ENCODE results near the gene HS2ST1. TPM values are rescaled to one million over a fixed set of nuclear protein-coding genes. Genes with fewer than 3 reads are reported as not detected.

The HS2ST1 gene
- total RNA-seq, 2 donors from 2014 or later = 29.0 to 31.5 TPM

DNA sequence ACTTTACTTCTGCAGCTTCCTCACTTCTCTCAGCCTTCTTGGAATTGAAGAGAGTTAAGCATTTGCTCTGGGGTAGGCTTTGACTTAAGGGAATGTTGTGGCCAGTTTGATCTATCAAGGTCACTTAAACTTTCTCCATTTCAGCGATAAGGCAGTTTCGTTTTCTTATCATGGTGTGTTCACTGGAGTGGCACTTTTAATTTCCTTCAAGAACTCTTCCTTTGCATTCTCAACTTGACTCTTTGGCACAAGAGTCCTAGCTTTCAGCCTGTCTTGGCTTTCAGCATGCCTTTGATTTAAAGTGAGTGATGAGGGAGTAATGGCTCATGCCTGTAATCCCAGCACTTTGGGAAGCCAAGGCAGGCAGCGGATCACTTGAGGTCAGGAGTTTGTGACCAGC, 38.7 kb downstream of the HS2ST1 start:
- Mint-ChIP-seq H3K36me3 (ENCODE audit: low read depth) (peaks cover 2% of the 10 kb centered on the region), H3K4me3 (no peak overlapping the region), H3K9me3 (peaks cover 2% of the 10 kb centered on the region), H3K27me3 (ENCODE audit: insufficient read depth) (no peaks in the 10 kb centered on the region), H3K27ac (no peak overlapping the region), H3K4me1 (peaks cover 14% of the 10 kb centered on the region)
- H3K36me3 ChIP-seq (ENCODE audit: control insufficient read depth, insufficient read depth, low read length) = no peaks in the 10 kb centered on the region
- H3K4me3 ChIP-seq (ENCODE audit: low read length) = no peak overlapping the region
- no peak overlapping the region for H3K9ac ChIP-seq (ENCODE audit: extremely low read depth, low read length, poor library complexity, severe bottlenecking)
- DNase-seq = no peak
- no peaks in the 10 kb centered on the region for H3K27me3 ChIP-seq (ENCODE audit: control insufficient read depth, insufficient read depth, low read length, poor library complexity, severe bottlenecking)
- H3K9me3 ChIP-seq (ENCODE audit: control insufficient read depth, low read length) = peaks cover 12% of the 10 kb centered on the region
- WGBS, 2 experiments (ENCODE audit: insufficient coverage in 1 of 2, insufficient read length in 1 of 2) = 95 to 100% methylated on average over 3 of the region's 3 CpGs
- H3K4me1 ChIP-seq (ENCODE audit: control insufficient read depth, insufficient read depth, low read length) = no peaks in the 10 kb centered on the region
- no peak overlapping the region for H3K27ac ChIP-seq (ENCODE audit: low read depth, low read length)
- TF ChIP-seq, protein P1, sequence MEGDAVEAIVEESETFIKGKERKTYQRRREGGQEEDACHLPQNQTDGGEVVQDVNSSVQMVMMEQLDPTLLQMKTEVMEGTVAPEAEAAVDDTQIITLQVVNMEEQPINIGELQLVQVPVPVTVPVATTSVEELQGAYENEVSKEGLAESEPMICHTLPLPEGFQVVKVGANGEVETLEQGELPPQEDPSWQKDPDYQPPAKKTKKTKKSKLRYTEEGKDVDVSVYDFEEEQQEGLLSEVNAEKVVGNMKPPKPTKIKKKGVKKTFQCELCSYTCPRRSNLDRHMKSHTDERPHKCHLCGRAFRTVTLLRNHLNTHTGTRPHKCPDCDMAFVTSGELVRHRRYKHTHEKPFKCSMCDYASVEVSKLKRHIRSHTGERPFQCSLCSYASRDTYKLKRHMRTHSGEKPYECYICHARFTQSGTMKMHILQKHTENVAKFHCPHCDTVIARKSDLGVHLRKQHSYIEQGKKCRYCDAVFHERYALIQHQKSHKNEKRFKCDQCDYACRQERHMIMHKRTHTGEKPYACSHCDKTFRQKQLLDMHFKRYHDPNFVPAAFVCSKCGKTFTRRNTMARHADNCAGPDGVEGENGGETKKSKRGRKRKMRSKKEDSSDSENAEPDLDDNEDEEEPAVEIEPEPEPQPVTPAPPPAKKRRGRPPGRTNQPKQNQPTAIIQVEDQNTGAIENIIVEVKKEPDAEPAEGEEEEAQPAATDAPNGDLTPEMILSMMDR (conservative IDR thresholded peaks at IDR 0.05) = no peak

DNA sequence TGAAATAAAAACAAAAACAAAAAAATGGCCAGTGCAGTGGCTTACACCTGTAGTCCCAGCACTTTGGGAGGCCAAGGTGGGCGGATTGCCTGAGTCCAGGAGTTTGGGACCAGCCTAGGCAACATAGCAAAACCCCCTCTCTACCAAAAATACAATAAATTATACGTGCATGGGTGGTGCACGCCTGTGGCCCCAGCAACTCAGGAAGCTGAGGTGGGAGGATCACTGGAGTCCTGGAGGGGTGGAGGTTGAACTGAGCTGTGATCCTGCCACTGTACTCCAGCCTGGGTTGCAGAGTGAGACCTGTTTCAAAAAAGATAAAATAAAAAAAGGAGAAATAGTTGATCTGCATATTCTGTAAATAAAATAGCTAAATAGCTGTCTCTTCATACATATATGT, 41.2 kb downstream of the HS2ST1 start:
- Mint-ChIP-seq H3K36me3 (ENCODE audit: low read depth) (peaks cover 20% of the 10 kb centered on the region), H3K4me1 (peaks cover 12% of the 10 kb centered on the region), H3K9me3 (peaks cover 8% of the 10 kb centered on the region), H3K27ac (no peak overlapping the region), H3K4me3 (no peak overlapping the region), H3K27me3 (ENCODE audit: insufficient read depth) (no peaks in the 10 kb centered on the region)
- Histone ChIP-seq H3K27ac (ENCODE audit: low read depth, low read length) (no peak overlapping the region), H3K9me3 (ENCODE audit: control insufficient read depth, low read length) (peaks cover 22% of the 10 kb centered on the region), H3K36me3 (ENCODE audit: control insufficient read depth, insufficient read depth, low read length) (peaks cover 4% of the 10 kb centered on the region), H3K4me1 (ENCODE audit: control insufficient read depth, insufficient read depth, low read length) (no peaks in the 10 kb centered on the region), H3K27me3 (ENCODE audit: control insufficient read depth, insufficient read depth, low read length, poor library complexity, severe bottlenecking) (no peaks in the 10 kb centered on the region), H3K9ac (ENCODE audit: extremely low read depth, low read length, poor library complexity, severe bottlenecking) (no peak overlapping the region), H3K4me3 (ENCODE audit: low read length) (no peak overlapping the region)
- 93 to 96% methylated on average over 3 of the region's 3 CpGs for WGBS, 2 experiments (ENCODE audit: insufficient coverage in 1 of 2, insufficient read length in 1 of 2)
- DNase-seq = no peak
- TF ChIP-seq, protein P1 (conservative IDR thresholded peaks at IDR 0.05) = no peak

DNA sequence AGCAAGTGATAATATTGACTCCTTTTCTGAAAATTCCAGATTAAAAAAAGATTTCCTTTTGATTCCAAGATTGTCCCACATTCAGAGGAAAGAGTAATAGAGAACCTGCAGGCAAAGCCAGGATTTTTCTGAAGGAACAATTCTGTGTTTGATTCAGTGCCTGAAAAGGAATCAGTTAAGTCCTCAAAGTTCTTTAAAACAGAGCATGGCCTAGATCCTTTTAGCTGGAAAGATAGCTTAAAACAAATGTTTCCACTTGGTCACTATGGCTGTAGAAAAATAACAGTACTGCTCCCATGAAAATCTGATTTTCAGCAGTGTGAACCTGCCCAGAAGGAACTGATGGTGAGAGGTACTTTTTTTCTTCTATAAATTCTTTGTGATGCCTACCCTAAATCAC, 41.8 kb downstream of the HS2ST1 start:
- DNase-seq = no peak
- H3K4me3 Mint-ChIP-seq = no peak overlapping the region

More for the DNA sequence above, 41.8 kb downstream of the HS2ST1 start:
- Histone ChIP-seq H3K4me1 (ENCODE audit: control insufficient read depth, insufficient read depth, low read length) (no peaks in the 10 kb centered on the region), H3K9ac (ENCODE audit: extremely low read depth, low read length, poor library complexity, severe bottlenecking) (no peak overlapping the region), H3K4me3 (ENCODE audit: low read length) (no peak overlapping the region), H3K9me3 (ENCODE audit: control insufficient read depth, low read length) (peaks cover 22% of the 10 kb centered on the region), H3K36me3 (ENCODE audit: control insufficient read depth, insufficient read depth, low read length) (peaks cover 4% of the 10 kb centered on the region), H3K27ac (ENCODE audit: low read depth, low read length) (no peak overlapping the region), H3K27me3 (ENCODE audit: control insufficient read depth, insufficient read depth, low read length, poor library complexity, severe bottlenecking) (no peaks in the 10 kb centered on the region)
- H3K27ac Mint-ChIP-seq = no peak overlapping the region
- peaks cover 7% of the 10 kb centered on the region for H3K4me1 Mint-ChIP-seq
- H3K27me3 Mint-ChIP-seq (ENCODE audit: insufficient read depth) = no peaks in the 10 kb centered on the region
- TF ChIP-seq, protein P1 (conservative IDR thresholded peaks at IDR 0.05) = no peak
- peaks cover 8% of the 10 kb centered on the region for H3K9me3 Mint-ChIP-seq
- peaks cover 22% of the 10 kb centered on the region for H3K36me3 Mint-ChIP-seq (ENCODE audit: low read depth)
